WTC11 (cell line): ENCODE results near the gene PDE4A.

ENCODE experiments used
- ATF1 ChIP-seq: sonication (generic); formaldehyde crosslinking; IDR thresholded peaks from 2 replicates; pipeline ENCODE4 v1.8.1; 2023; ENCODE audit warnings: mild to moderate bottlenecking, moderate library complexity, missing genetic modification reagents
- NR3C1 ChIP-seq: sonication (generic); formaldehyde crosslinking; conservative IDR thresholded peaks from 2 replicates; pipeline ENCODE4 v1.8.1; 2023; ENCODE audit warnings: low read depth, mild to moderate bottlenecking, missing genetic modification reagents
- TF ChIP-seq, protein P1 (sequence below): sonication (generic); formaldehyde crosslinking; IDR thresholded peaks from 2 replicates; pipeline ENCODE4 v1.8.1; 2023; ENCODE audit warnings: mild to moderate bottlenecking, missing genetic modification reagents, borderline replicate concordance
- TF ChIP-seq, protein P2 (sequence below): fragments of 200-600 bp; IDR thresholded peaks from 2 replicates; pipeline ENCODE4 v1.8.0; 2022; ENCODE audit warnings: antibody characterized with exemption
- TF ChIP-seq, protein P3 (sequence below): sonication (generic); formaldehyde crosslinking; IDR thresholded peaks from 2 replicates; pipeline ENCODE4 v1.8.0; 2022; ENCODE audit warnings: mild to moderate bottlenecking, missing genetic modification reagents

DNA sequence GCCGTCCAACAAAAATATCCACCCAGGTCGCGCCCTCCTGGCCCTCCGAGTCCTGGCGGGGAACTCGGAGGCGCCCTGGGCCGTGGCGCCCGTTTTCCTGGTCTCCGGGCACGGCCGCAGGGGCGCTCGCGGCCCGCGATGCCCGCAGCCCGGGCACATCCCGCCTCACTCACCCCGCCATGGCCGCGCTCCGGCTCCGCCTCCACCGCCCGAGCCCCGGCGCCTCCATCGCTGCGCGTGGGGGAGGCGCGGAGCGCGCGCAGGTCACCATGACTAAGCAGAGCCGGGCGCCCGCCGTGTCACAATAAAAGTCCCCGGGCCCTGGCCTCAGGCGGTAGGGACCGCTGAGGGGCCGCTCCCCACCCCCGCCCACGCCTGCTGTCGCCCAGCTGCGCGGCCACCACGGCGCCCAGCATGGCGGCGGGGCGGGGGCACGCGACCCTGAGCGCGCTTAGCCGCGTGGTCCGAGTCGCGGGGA is 82.2 kb downstream of the PDE4A start:
- TF ChIP-seq, protein P1, sequence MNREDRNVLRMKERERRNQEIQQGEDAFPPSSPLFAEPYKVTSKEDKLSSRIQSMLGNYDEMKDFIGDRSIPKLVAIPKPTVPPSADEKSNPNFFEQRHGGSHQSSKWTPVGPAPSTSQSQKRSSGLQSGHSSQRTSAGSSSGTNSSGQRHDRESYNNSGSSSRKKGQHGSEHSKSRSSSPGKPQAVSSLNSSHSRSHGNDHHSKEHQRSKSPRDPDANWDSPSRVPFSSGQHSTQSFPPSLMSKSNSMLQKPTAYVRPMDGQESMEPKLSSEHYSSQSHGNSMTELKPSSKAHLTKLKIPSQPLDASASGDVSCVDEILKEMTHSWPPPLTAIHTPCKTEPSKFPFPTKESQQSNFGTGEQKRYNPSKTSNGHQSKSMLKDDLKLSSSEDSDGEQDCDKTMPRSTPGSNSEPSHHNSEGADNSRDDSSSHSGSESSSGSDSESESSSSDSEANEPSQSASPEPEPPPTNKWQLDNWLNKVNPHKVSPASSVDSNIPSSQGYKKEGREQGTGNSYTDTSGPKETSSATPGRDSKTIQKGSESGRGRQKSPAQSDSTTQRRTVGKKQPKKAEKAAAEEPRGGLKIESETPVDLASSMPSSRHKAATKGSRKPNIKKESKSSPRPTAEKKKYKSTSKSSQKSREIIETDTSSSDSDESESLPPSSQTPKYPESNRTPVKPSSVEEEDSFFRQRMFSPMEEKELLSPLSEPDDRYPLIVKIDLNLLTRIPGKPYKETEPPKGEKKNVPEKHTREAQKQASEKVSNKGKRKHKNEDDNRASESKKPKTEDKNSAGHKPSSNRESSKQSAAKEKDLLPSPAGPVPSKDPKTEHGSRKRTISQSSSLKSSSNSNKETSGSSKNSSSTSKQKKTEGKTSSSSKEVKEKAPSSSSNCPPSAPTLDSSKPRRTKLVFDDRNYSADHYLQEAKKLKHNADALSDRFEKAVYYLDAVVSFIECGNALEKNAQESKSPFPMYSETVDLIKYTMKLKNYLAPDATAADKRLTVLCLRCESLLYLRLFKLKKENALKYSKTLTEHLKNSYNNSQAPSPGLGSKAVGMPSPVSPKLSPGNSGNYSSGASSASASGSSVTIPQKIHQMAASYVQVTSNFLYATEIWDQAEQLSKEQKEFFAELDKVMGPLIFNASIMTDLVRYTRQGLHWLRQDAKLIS (CRISPR knock-in tag), result no peak
- TF ChIP-seq, protein P2, sequence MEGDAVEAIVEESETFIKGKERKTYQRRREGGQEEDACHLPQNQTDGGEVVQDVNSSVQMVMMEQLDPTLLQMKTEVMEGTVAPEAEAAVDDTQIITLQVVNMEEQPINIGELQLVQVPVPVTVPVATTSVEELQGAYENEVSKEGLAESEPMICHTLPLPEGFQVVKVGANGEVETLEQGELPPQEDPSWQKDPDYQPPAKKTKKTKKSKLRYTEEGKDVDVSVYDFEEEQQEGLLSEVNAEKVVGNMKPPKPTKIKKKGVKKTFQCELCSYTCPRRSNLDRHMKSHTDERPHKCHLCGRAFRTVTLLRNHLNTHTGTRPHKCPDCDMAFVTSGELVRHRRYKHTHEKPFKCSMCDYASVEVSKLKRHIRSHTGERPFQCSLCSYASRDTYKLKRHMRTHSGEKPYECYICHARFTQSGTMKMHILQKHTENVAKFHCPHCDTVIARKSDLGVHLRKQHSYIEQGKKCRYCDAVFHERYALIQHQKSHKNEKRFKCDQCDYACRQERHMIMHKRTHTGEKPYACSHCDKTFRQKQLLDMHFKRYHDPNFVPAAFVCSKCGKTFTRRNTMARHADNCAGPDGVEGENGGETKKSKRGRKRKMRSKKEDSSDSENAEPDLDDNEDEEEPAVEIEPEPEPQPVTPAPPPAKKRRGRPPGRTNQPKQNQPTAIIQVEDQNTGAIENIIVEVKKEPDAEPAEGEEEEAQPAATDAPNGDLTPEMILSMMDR, result no peak
- TF ChIP-seq, protein P3, sequence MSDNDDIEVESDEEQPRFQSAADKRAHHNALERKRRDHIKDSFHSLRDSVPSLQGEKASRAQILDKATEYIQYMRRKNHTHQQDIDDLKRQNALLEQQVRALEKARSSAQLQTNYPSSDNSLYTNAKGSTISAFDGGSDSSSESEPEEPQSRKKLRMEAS (CRISPR knock-in tag), result peak; percentile 59; the same call in 1 of the 2 replicates
- TF ChIP-seq NR3C1 (CRISPR knock-in tag) (no peak), ATF1 (CRISPR knock-in tag) (no peak; the same call in 1 of the 2 replicates)
